Stimulated activated CD4-positive, alpha-beta T cell treated with anti-CD3 and anti-CD28 coated beads, Interleukin-12 subunit alpha, Interleukin-12 subunit beta, amount 100 ng/mL, for 4 hours (primary cell): Measurements from ENCODE around the gene DUSP3.
A peak's percentile ranks its signal among the peaks of the same experiment; 100 is the strongest.

Experiments
- DNase-seq: peaks from one replicate; pipeline ENCODE4 v3.0.0-alpha.2; 2020

The DUSP3 gene

GRCh38 chr17:43778337-43779144 is at the start of gene DUSP3:
DUSP3 (minus strand) TSS chr17:43778977; CDS start chr17:43778924, 53 bp downstream.
- DNase-seq, result peak; percentile 69

- no peak for DNase-seq
Observed at GRCh38 chr17:43827596-43827995, 48.8 kb upstream of the DUSP3 start.

GRCh38 chr17:43826206-43826605 is 47.4 kb upstream of the DUSP3 start:
- no peak for DNase-seq

- no peak for DNase-seq
Observed at GRCh38 chr17:43825567-43825966, 46.8 kb upstream of the DUSP3 start.

GRCh38 chr17:43823350-43824084 is 44.7 kb upstream of the DUSP3 start:
- DNase-seq, result no peak

- no peak for DNase-seq
Observed at GRCh38 chr17:43822570-43823190, 43.9 kb upstream of the DUSP3 start.

GRCh38 chr17:43820759-43821158 is 42.0 kb upstream of the DUSP3 start:
- no peak for DNase-seq

- no peak for DNase-seq
Observed at GRCh38 chr17:43818966-43819365, 40.2 kb upstream of the DUSP3 start.

GRCh38 chr17:43817826-43818225 is 39.0 kb upstream of the DUSP3 start:
- DNase-seq, result no peak

GRCh38 chr17:43816336-43817320 is 37.9 kb upstream of the DUSP3 start:
- no peak for DNase-seq

GRCh38 chr17:43814714-43815113 is 35.9 kb upstream of the DUSP3 start:
- no peak for DNase-seq

GRCh38 chr17:43814026-43814425 is 35.2 kb upstream of the DUSP3 start:
- no peak for DNase-seq

GRCh38 chr17:43813386-43813785 is 34.6 kb upstream of the DUSP3 start:
- no peak for DNase-seq

- no peak for DNase-seq
Observed at GRCh38 chr17:43812396-43813265, 33.9 kb upstream of the DUSP3 start.

- no peak for DNase-seq
Observed at GRCh38 chr17:43810823-43811222, 32.0 kb upstream of the DUSP3 start.

- DNase-seq, result no peak
Observed at GRCh38 chr17:43810226-43810715, 31.5 kb upstream of the DUSP3 start.

GRCh38 chr17:43809121-43809520 is 30.3 kb upstream of the DUSP3 start:
- no peak for DNase-seq

GRCh38 chr17:43808076-43808475 is 29.3 kb upstream of the DUSP3 start:
- no peak for DNase-seq

- no peak for DNase-seq
Observed at GRCh38 chr17:43805117-43805516, 26.3 kb upstream of the DUSP3 start.

- no peak for DNase-seq
Observed at GRCh38 chr17:43803758-43804157, 25.0 kb upstream of the DUSP3 start.

GRCh38 chr17:43801844-43802243 is 23.1 kb upstream of the DUSP3 start:
- no peak for DNase-seq
